Osteoblast (primary cell): ENCODE measurements around the gene CABLES1. TPM values are rescaled to one million over a fixed set of nuclear protein-coding genes. Genes with fewer than 3 reads are reported as not detected.

Experiments
- DNase-seq: peaks from one replicate; pipeline ENCODE4 v3.0.0; 2011; ENCODE audit warnings: low spot score, mixed read lengths; ENCODE audit not compliant: insufficient read length; ENCODE audit errors: missing footprints
- H2AFZ ChIP-seq: 2 replicates; pipeline ENCODE4 v1.6.0; 2011; ENCODE audit warnings: mild to moderate bottlenecking, low read length
- H3K27ac ChIP-seq: 2 replicates; pipeline ENCODE4 v1.5.1; 2011; ENCODE audit warnings: mild to moderate bottlenecking, low read depth, low read length, moderate library complexity
- H3K27me3 ChIP-seq: 2 replicates; pipeline ENCODE4 v1.6.0; 2012; ENCODE audit warnings: mild to moderate bottlenecking, control low read depth, inconsistent platforms, low read length, moderate library complexity; ENCODE audit not compliant: insufficient read depth
- H3K36me3 ChIP-seq: 2 replicates; pipeline ENCODE4 v1.5.1; 2011; ENCODE audit warnings: mild to moderate bottlenecking, low read length, control low read depth, moderate library complexity; ENCODE audit not compliant: insufficient read depth
- H3K4me1 ChIP-seq: 2 replicates; pipeline ENCODE4 v1.5.1; 2011; ENCODE audit warnings: mild to moderate bottlenecking, low read length, control low read depth, moderate library complexity; ENCODE audit not compliant: insufficient read depth
- H3K4me2 ChIP-seq: 2 replicates; pipeline ENCODE4 v1.6.0; 2011; ENCODE audit warnings: mild to moderate bottlenecking, low read length; ENCODE audit not compliant: insufficient read depth
- H3K4me3 ChIP-seq: fragments of 200-600 bp; sonication (generic); 3 replicates; pipeline ENCODE4 v1.5.1; 2012; ENCODE audit warnings: mild to moderate bottlenecking, low read length, inconsistent platforms; ENCODE audit not compliant: insufficient read depth
- H3K79me2 ChIP-seq: 2 replicates; pipeline ENCODE4 v1.6.0; 2012; ENCODE audit warnings: mild to moderate bottlenecking, low read length, control low read depth, inconsistent platforms; ENCODE audit not compliant: insufficient read depth
- H3K9me3 ChIP-seq: 2 replicates; pipeline ENCODE4 v1.5.1; 2011; ENCODE audit warnings: low read depth, low read length, control low read depth
- H4K20me1 ChIP-seq: 2 replicates; pipeline ENCODE4 v1.6.0; 2012; ENCODE audit warnings: mild to moderate bottlenecking, low read length, control low read depth; ENCODE audit not compliant: insufficient read depth
- CTCF ChIP-seq: IDR thresholded peaks from 2 replicates; pipeline ENCODE4 v1.5.1; 2011; ENCODE audit warnings: mild to moderate bottlenecking, low read depth, low read length, moderate library complexity; ENCODE audit errors: extremely low read depth
- total RNA-seq: library from RNA; depleted of rRNA; stranded (reverse); fragments of >200 nt; gene quantifications from 2 replicates; pipeline ENCODE4 v1.2.3, GENCODE V29; 2012

CABLES1 gene
- total RNA-seq, 1 donor = 13.0 TPM

GRCh38 chr18:23129355-23130002 is 5.8 kb upstream of the CABLES1 start:
- H4K20me1 ChIP-seq = no peaks in the 10 kb centered on the region
- no peak for TF ChIP-seq CTCF
- no peaks in the 10 kb centered on the region for H3K9me3 ChIP-seq
- no peak overlapping the region for H2AFZ ChIP-seq
- H3K4me1 ChIP-seq = peaks cover 7% of the 10 kb centered on the region
- no peaks in the 10 kb centered on the region for H3K27me3 ChIP-seq
- no peak overlapping the region for H3K4me2 ChIP-seq
- no peak overlapping the region for H3K4me3 ChIP-seq
- no peak for DNase-seq
- H3K79me2 ChIP-seq = no peaks in the 10 kb centered on the region
- H3K27ac ChIP-seq = no peak overlapping the region
- H3K36me3 ChIP-seq = no peaks in the 10 kb centered on the region

GRCh38 chr18:23131693-23132319 is 3.5 kb upstream of the CABLES1 start:
- H3K79me2 ChIP-seq = peaks cover 6% of the 10 kb centered on the region
- H3K27me3 ChIP-seq = no peaks in the 10 kb centered on the region
- no peaks in the 10 kb centered on the region for H3K36me3 ChIP-seq
- H3K27ac ChIP-seq = no peak overlapping the region
- no peak overlapping the region for H3K4me2 ChIP-seq
- TF ChIP-seq CTCF = peak; percentile 79
- peaks cover under 1% of the 10 kb centered on the region for H4K20me1 ChIP-seq
- H3K4me1 ChIP-seq = peaks cover 7% of the 10 kb centered on the region
- H2AFZ ChIP-seq = no peak overlapping the region
- H3K4me3 ChIP-seq = no peak overlapping the region
- H3K9me3 ChIP-seq = no peaks in the 10 kb centered on the region
- DNase-seq = peak; percentile 94

- H3K27ac ChIP-seq = no peak overlapping the region
- H3K4me3 ChIP-seq = no peak overlapping the region
- H3K4me1 ChIP-seq = peaks cover 18% of the 10 kb centered on the region
- H3K4me2 ChIP-seq = peak overlapping the region; percentile 79
- no peak for DNase-seq
- no peaks in the 10 kb centered on the region for H3K9me3 ChIP-seq
- TF ChIP-seq CTCF = no peak
- H2AFZ ChIP-seq = no peak overlapping the region
- peaks cover 16% of the 10 kb centered on the region for H4K20me1 ChIP-seq
- no peaks in the 10 kb centered on the region for H3K36me3 ChIP-seq
- no peaks in the 10 kb centered on the region for H3K27me3 ChIP-seq
- peaks cover 28% of the 10 kb centered on the region for H3K79me2 ChIP-seq
These were observed 1.2 kb upstream of the CABLES1 start for GRCh38 chr18:23133860-23134779.
